ENCODE results near the gene TRPT1. TPM values are rescaled to one million over a fixed set of nuclear protein-coding genes. Genes with fewer than 3 reads are reported as not detected.

The TRPT1 gene
- total and polyA plus RNA-seq, 9 of the 15 experiments (the other 6 are each of a cell fraction or from before 2014, with no cell fraction given) = 4.6 to 41.7 (median 23.1) TPM

- TF ChIP-seq, protein P1, sequence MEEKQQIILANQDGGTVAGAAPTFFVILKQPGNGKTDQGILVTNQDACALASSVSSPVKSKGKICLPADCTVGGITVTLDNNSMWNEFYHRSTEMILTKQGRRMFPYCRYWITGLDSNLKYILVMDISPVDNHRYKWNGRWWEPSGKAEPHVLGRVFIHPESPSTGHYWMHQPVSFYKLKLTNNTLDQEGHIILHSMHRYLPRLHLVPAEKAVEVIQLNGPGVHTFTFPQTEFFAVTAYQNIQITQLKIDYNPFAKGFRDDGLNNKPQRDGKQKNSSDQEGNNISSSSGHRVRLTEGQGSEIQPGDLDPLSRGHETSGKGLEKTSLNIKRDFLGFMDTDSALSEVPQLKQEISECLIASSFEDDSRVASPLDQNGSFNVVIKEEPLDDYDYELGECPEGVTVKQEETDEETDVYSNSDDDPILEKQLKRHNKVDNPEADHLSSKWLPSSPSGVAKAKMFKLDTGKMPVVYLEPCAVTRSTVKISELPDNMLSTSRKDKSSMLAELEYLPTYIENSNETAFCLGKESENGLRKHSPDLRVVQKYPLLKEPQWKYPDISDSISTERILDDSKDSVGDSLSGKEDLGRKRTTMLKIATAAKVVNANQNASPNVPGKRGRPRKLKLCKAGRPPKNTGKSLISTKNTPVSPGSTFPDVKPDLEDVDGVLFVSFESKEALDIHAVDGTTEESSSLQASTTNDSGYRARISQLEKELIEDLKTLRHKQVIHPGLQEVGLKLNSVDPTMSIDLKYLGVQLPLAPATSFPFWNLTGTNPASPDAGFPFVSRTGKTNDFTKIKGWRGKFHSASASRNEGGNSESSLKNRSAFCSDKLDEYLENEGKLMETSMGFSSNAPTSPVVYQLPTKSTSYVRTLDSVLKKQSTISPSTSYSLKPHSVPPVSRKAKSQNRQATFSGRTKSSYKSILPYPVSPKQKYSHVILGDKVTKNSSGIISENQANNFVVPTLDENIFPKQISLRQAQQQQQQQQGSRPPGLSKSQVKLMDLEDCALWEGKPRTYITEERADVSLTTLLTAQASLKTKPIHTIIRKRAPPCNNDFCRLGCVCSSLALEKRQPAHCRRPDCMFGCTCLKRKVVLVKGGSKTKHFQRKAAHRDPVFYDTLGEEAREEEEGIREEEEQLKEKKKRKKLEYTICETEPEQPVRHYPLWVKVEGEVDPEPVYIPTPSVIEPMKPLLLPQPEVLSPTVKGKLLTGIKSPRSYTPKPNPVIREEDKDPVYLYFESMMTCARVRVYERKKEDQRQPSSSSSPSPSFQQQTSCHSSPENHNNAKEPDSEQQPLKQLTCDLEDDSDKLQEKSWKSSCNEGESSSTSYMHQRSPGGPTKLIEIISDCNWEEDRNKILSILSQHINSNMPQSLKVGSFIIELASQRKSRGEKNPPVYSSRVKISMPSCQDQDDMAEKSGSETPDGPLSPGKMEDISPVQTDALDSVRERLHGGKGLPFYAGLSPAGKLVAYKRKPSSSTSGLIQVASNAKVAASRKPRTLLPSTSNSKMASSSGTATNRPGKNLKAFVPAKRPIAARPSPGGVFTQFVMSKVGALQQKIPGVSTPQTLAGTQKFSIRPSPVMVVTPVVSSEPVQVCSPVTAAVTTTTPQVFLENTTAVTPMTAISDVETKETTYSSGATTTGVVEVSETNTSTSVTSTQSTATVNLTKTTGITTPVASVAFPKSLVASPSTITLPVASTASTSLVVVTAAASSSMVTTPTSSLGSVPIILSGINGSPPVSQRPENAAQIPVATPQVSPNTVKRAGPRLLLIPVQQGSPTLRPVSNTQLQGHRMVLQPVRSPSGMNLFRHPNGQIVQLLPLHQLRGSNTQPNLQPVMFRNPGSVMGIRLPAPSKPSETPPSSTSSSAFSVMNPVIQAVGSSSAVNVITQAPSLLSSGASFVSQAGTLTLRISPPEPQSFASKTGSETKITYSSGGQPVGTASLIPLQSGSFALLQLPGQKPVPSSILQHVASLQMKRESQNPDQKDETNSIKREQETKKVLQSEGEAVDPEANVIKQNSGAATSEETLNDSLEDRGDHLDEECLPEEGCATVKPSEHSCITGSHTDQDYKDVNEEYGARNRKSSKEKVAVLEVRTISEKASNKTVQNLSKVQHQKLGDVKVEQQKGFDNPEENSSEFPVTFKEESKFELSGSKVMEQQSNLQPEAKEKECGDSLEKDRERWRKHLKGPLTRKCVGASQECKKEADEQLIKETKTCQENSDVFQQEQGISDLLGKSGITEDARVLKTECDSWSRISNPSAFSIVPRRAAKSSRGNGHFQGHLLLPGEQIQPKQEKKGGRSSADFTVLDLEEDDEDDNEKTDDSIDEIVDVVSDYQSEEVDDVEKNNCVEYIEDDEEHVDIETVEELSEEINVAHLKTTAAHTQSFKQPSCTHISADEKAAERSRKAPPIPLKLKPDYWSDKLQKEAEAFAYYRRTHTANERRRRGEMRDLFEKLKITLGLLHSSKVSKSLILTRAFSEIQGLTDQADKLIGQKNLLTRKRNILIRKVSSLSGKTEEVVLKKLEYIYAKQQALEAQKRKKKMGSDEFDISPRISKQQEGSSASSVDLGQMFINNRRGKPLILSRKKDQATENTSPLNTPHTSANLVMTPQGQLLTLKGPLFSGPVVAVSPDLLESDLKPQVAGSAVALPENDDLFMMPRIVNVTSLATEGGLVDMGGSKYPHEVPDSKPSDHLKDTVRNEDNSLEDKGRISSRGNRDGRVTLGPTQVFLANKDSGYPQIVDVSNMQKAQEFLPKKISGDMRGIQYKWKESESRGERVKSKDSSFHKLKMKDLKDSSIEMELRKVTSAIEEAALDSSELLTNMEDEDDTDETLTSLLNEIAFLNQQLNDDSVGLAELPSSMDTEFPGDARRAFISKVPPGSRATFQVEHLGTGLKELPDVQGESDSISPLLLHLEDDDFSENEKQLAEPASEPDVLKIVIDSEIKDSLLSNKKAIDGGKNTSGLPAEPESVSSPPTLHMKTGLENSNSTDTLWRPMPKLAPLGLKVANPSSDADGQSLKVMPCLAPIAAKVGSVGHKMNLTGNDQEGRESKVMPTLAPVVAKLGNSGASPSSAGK (IDR thresholded peaks at IDR 0.05) = peak; percentile 95
- peak; percentile 62 for TF ChIP-seq KDM5B (IDR thresholded peaks at IDR 0.05; ENCODE audit: insufficient replicate concordance, low read depth, low read length)
- TF ChIP-seq YBX1 (IDR thresholded peaks at IDR 0.05) = no peak
- TF ChIP-seq KAT7 (CRISPR knock-in tag; IDR thresholded peaks at IDR 0.05; ENCODE audit: borderline replicate concordance) = peak; percentile 17
- TF ChIP-seq CTBP1 (IDR thresholded peaks at IDR 0.05; ENCODE audit: borderline replicate concordance) = peak; percentile 70
- TF ChIP-seq RNF2 (IDR thresholded peaks at IDR 0.05) = peak; percentile 27; the same call in 1 of the 2 replicates
- TF ChIP-seq ZBTB33 (CRISPR knock-in tag; IDR thresholded peaks at IDR 0.05) = peak; percentile 42; the same call in 1 of the 2 replicates
- TF ChIP-seq SRF (CRISPR knock-in tag; IDR thresholded peaks at IDR 0.05) = peak in 1 of 2 experiments; percentile 72; a peak in 1 of 4 replicates
- no peak for TF ChIP-seq ETV6 (IDR thresholded peaks at IDR 0.05; ENCODE audit: borderline replicate concordance in 1 of 2, low read depth in 2 of 2, low read length in 1 of 2)
- TF ChIP-seq ETV6 (CRISPR knock-in tag; IDR thresholded peaks at IDR 0.05; ENCODE audit: borderline replicate concordance) = no peak
- TF ChIP-seq ZNF589 (CRISPR knock-in tag; IDR thresholded peaks at IDR 0.05; ENCODE audit: low read depth) = 0 out of 2 replicates have a peak, but pooled peaks have one; percentile 19
- TF ChIP-seq ZNF165 (CRISPR knock-in tag; IDR thresholded peaks at IDR 0.05; ENCODE audit: borderline replicate concordance) = no peak
- TF ChIP-seq ZNF212 (CRISPR knock-in tag; IDR thresholded peaks at IDR 0.05) = no peak
Observed at GRCh38 chr11:64246871-64247728, 21.1 kb upstream of the TRPT1 start, which contains the start of gene PPP1R14B (continued).
